H1 (cell line): ENCODE measurements around the gene DNAJB12. TPM values are rescaled to one million over a fixed set of nuclear protein-coding genes. Genes with fewer than 3 reads are reported as not detected.

Experiments
- CTCF ChIA-PET: fragments of 300-600 bp; sonication (Branson Sonifier 250); formaldehyde crosslinking; loops from one replicate; lab custom pipeline; 2021; ENCODE audit not compliant: partially characterized antibody; lab: Charles Lee
- POLR2A ChIA-PET: fragments of 300-600 bp; sonication (Branson Sonifier 250); formaldehyde crosslinking; loops from one replicate; lab custom pipeline; 2021; ENCODE audit warnings: inconsistent platforms; ENCODE audit not compliant: partially characterized antibody; lab: Charles Lee
- DNase-seq, 2 experiments: peaks; one replicate each; pipeline versions ENCODE4 v3.0.0 to v3.0.0-alpha.2; 2010 to 2022; ENCODE audit warnings: low spot score in 2 of 2, low read depth in 1 of 2, mixed read lengths in 1 of 2
- FAIRE-seq: peaks from 2 replicates; lab custom pipeline; 2011; peaks lifted over from hg19 to GRCh38; lab: Jason Lieb, UNC
- H2AFZ ChIP-seq: 2 replicates; pipeline ENCODE4 v1.8.1; 2012; ENCODE audit warnings: low read length, inconsistent platforms
- H2AK5ac ChIP-seq: 2 replicates; pipeline ENCODE4 v1.6.1; 2013; ENCODE audit warnings: low read depth, low read length
- H2BK120ac ChIP-seq: replicated peaks from 2 replicates; pipeline ENCODE3; 2013; ENCODE audit warnings: low read depth, low read length, inconsistent platforms
- H2BK12ac ChIP-seq: 2 replicates; pipeline ENCODE4 v1.6.1; 2013; ENCODE audit warnings: low read depth, low read length
- H2BK15ac ChIP-seq: 2 replicates; pipeline ENCODE4 v1.6.1; 2013; ENCODE audit warnings: low read length
- H2BK20ac ChIP-seq: 2 replicates; pipeline ENCODE4 v1.6.1; 2013; ENCODE audit warnings: low read length
- H2BK5ac ChIP-seq: 2 replicates; pipeline ENCODE4 v1.6.1; 2013; ENCODE audit warnings: low read depth, low read length
- H3K14ac ChIP-seq: 2 replicates; pipeline ENCODE4 v1.6.1; 2013; ENCODE audit warnings: inconsistent platforms; ENCODE audit not compliant: insufficient read length
- H3K18ac ChIP-seq: 2 replicates; pipeline ENCODE4 v1.6.1; 2013; ENCODE audit warnings: low read length; ENCODE audit errors: extremely low read depth
- H3K23ac ChIP-seq: 2 replicates; pipeline ENCODE4 v1.6.1; 2013; ENCODE audit warnings: inconsistent platforms; ENCODE audit not compliant: insufficient read length
- H3K23me2 ChIP-seq: 2 replicates; pipeline ENCODE4 v1.6.1; 2013; ENCODE audit warnings: low read depth, low read length
- H3K27ac ChIP-seq: 2 replicates; pipeline ENCODE4 v1.6.1; 2011; ENCODE audit warnings: low read depth, low read length, inconsistent platforms
- H3K27me3 ChIP-seq, 4 experiments: replicated peaks in 1 of 4; 1 replicate in 1 of 4; 2 replicates in 3 of 4; pipeline versions ENCODE4 v1.6.1 to v1.8.1; 2011 to 2013; ENCODE audit warnings: low read length in 3 of 4, mild to moderate bottlenecking in 3 of 4, inconsistent platforms in 2 of 4, mixed read lengths in 2 of 4, moderate library complexity in 1 of 4; ENCODE audit not compliant: control insufficient read depth in 3 of 4, insufficient read depth in 3 of 4; ENCODE audit errors: extremely low read depth in 1 of 4
- H3K36me3 ChIP-seq, 4 experiments: 2 replicates each; pipeline versions ENCODE4 v1.6.1 to v1.8.1; 2011 to 2013; ENCODE audit warnings: mild to moderate bottlenecking in 4 of 4, low read length in 3 of 4, moderate library complexity in 2 of 4, control low read depth in 1 of 4, inconsistent platforms in 1 of 4; ENCODE audit not compliant: insufficient read depth in 4 of 4, control insufficient read depth in 2 of 4
- H3K4ac ChIP-seq: replicated peaks from 2 replicates; pipeline ENCODE3; 2013; ENCODE audit warnings: low read length, low read depth, mixed read lengths, inconsistent platforms; ENCODE audit not compliant: insufficient read length
- H3K4me1 ChIP-seq, 4 experiments: replicated peaks in 1 of 4; 1 replicate in 1 of 4; 2 replicates in 3 of 4; pipeline versions ENCODE4 v1.6.1 to v1.8.1; 2011 to 2013; ENCODE audit warnings: low read length in 3 of 4, inconsistent platforms in 2 of 4, mixed read lengths in 1 of 4; ENCODE audit not compliant: insufficient read depth in 4 of 4, control insufficient read depth in 3 of 4
- H3K4me2 ChIP-seq, 2 experiments: 2 replicates each; pipeline versions ENCODE4 v1.6.1 to v1.8.1; 2011 to 2013; ENCODE audit warnings: low read depth in 2 of 2, low read length in 2 of 2, control low read depth in 1 of 2, inconsistent platforms in 1 of 2, mild to moderate bottlenecking in 1 of 2; ENCODE audit not compliant: insufficient read depth in 1 of 2
- H3K4me3 ChIP-seq, 4 experiments: fragments of 200-600, 300-600 bp in 1 of 4; sonication (generic), shearing (Covaris generic), sonication (Bioruptor Twin) in 1 of 4; 2 replicates each; pipeline versions ENCODE4 v1.5.1 to v1.8.1; 2011 to 2016; ENCODE audit warnings: low read length in 4 of 4, low read depth in 3 of 4, control low read depth in 2 of 4, inconsistent platforms in 2 of 4, mild to moderate bottlenecking in 2 of 4, mixed read lengths in 1 of 4, moderate library complexity in 1 of 4; ENCODE audit not compliant: insufficient read depth in 2 of 4; ENCODE audit errors: extremely low read depth in 1 of 4
- H3K56ac ChIP-seq: replicated peaks from 2 replicates; pipeline ENCODE3; 2013; ENCODE audit warnings: low read depth, mild to moderate bottlenecking, mixed read lengths, low read length, inconsistent platforms; ENCODE audit not compliant: insufficient read length
- H3K79me1 ChIP-seq: 2 replicates; pipeline ENCODE4 v1.6.1; 2013; ENCODE audit warnings: low read depth, low read length, control low read depth
- H3K79me2 ChIP-seq, 2 experiments: 2 replicates each; pipeline versions ENCODE4 v1.6.1 to v1.8.1; 2012 to 2013; ENCODE audit warnings: low read length in 2 of 2, mild to moderate bottlenecking in 2 of 2, inconsistent platforms in 1 of 2; ENCODE audit not compliant: insufficient read depth in 2 of 2, control insufficient read depth in 1 of 2
- H3K9ac ChIP-seq, 4 experiments: replicated peaks in 1 of 4; 1 replicate in 1 of 4; 2 replicates in 3 of 4; pipeline versions ENCODE4 v1.6.1 to v1.8.1; 2011 to 2013; ENCODE audit warnings: low read depth in 3 of 4, low read length in 3 of 4, control low read depth in 2 of 4, mild to moderate bottlenecking in 2 of 4, moderate library complexity in 2 of 4, inconsistent platforms in 1 of 4; ENCODE audit errors: extremely low read depth in 1 of 4
- H3K9me3 ChIP-seq, 2 experiments: 2 replicates each; pipeline versions ENCODE4 v1.6.1 to v1.8.1; 2012 to 2013; ENCODE audit warnings: mild to moderate bottlenecking in 2 of 2, moderate library complexity in 2 of 2, control low read depth in 1 of 2, inconsistent platforms in 1 of 2, low read depth in 1 of 2, low read length in 1 of 2, mixed read lengths in 1 of 2; ENCODE audit not compliant: insufficient read depth in 2 of 2
- H4K20me1 ChIP-seq, 2 experiments: replicated peaks in 1 of 2; 2 replicates each; pipeline versions ENCODE3 to v1.8.1; 2011 to 2013; ENCODE audit warnings: inconsistent platforms in 2 of 2, low read length in 2 of 2, mild to moderate bottlenecking in 1 of 2; ENCODE audit not compliant: insufficient read depth in 2 of 2, control insufficient read depth in 1 of 2
- H4K5ac ChIP-seq: 2 replicates; pipeline ENCODE4 v1.6.1; 2013; ENCODE audit warnings: low read length, low read depth, mixed read lengths, inconsistent platforms; ENCODE audit not compliant: insufficient read length
- H4K8ac ChIP-seq: 2 replicates; pipeline ENCODE4 v1.8.0; 2013; ENCODE audit warnings: mild to moderate bottlenecking, moderate library complexity, low read length, inconsistent platforms; ENCODE audit not compliant: insufficient read depth; ENCODE audit errors: extremely low read depth
- H4K91ac ChIP-seq: replicated peaks from 2 replicates; pipeline ENCODE3; 2013; ENCODE audit warnings: low read length, mixed read lengths, inconsistent platforms; ENCODE audit not compliant: insufficient read length
- EP300 ChIP-seq, 2 experiments: IDR thresholded peaks; 1 replicate in 1 of 2; 2 replicates in 1 of 2; pipeline ENCODE4 v1.6.1; 2011 to 2012; ENCODE audit warnings: low read depth in 2 of 2, low read length in 2 of 2, mild to moderate bottlenecking in 2 of 2, borderline replicate concordance in 1 of 2, inconsistent platforms in 1 of 2, moderate library complexity in 1 of 2
- KDM5A ChIP-seq: fragments of 200-600 bp; IDR thresholded peaks from 2 replicates; pipeline ENCODE4 v1.7.1; 2012; ENCODE audit warnings: mild to moderate bottlenecking, low read length, inconsistent platforms, mixed read lengths
- POLR2AphosphoS5 ChIP-seq: IDR thresholded peaks from 2 replicates; pipeline ENCODE4 v1.6.1; 2011; ENCODE audit warnings: low read depth, low read length
- RAD21 ChIP-seq, 2 experiments: IDR thresholded peaks in 1 of 2; conservative IDR thresholded peaks in 1 of 2; 2 replicates each; pipeline ENCODE4 v1.6.1; 2011; ENCODE audit warnings: low read depth in 2 of 2, low read length in 2 of 2, improper control_type of control experiment in 1 of 2, inconsistent platforms in 1 of 2, mild to moderate bottlenecking in 1 of 2, moderate library complexity in 1 of 2
- RFX5 ChIP-seq: IDR thresholded peaks from 2 replicates; pipeline ENCODE4 v1.6.1; 2011; ENCODE audit warnings: low read depth, low read length, improper control_type of control experiment, borderline replicate concordance
- WGBS, 2 experiments: shearing (Covaris generic) in 1 of 2; methylation state at CpG; one replicate each; pipeline versions ENCODE4 v1.1.6 to v1.1.7; 2013 to 2015; ENCODE audit warnings: low lambda C conversion rate in 2 of 2, mixed read lengths in 2 of 2, inconsistent platforms in 1 of 2, low coverage in 1 of 2, missing lambda C conversion rate in 1 of 2; ENCODE audit not compliant: insufficient replicate concordance in 2 of 2, insufficient coverage in 1 of 2, insufficient read length in 1 of 2; ENCODE audit errors: extremely low coverage in 1 of 2, missing lambda C conversion rate in 1 of 2; 5-methylcytosine and 5-hydroxymethylcytosine counted together
- polyA plus RNA-seq, 7 experiments: library from polyadenylated mRNA; depleted of rRNA in 3 of 7; stranded (reverse) in 5 of 7; unstranded in 2 of 7; fragments of >200 nt in 5 of 7; fragments of 200-250 nt in 2 of 7; gene quantifications; 1 replicate in 5 of 7; 2 replicates in 1 of 7; 4 replicates in 1 of 7; pipeline versions ENCODE4 v1.2.1 to v1.2.3, GENCODE V29; 2011 to 2013; ENCODE audit warnings: missing spikeins in 2 of 7, mixed read lengths in 2 of 7
- total RNA-seq: library from RNA; stranded (reverse); fragmentation: NEBNext Ultra II Directional; extraction: Animal tissue kit (Norgen Biotek cat#: 25700); gene quantifications from 2 replicates; pipeline ENCODE4 v1.2.1, GENCODE V29; 2021

DNAJB12 gene
- total and polyA plus RNA-seq, 2 of the 8 experiments (the other 6 are each of a cell fraction or from before 2014, with no cell fraction given), result 10.8 to 20.5 TPM

- ChIA-PET POLR2A (interaction anchor here (1.1 to 3.5 kb wide), 6 partner anchors 17 to 83 kb away, joined by 3 to 54 read pairs (median 8); partner anchors contain the start of genes ANAPC16, ASCC1 and DDIT4), CTCF (interaction anchor here (1.0 kb wide), 2 partner anchors 24 to 166 kb away, joined by 3 to 7 read pairs; no protein-coding TSS in a partner anchor)
- H4K91ac ChIP-seq, result peak overlapping the region; percentile 94
- peak overlapping the region; percentile 89 for H3K4ac ChIP-seq
- H3K4me2 ChIP-seq, result peak overlapping the region; percentile 60 to 84; a peak in 3 of 4 replicates
- peak overlapping the region; percentile 51 for H3K27ac ChIP-seq
- H4K8ac ChIP-seq, result peak overlapping the region; percentile 85
- WGBS, 2 experiments, result 87% methylated on average over 16 of the region's 16 CpGs; no CpG with 5 or more reads in 1 of the 2 experiments
- peak overlapping the region; percentile 81 for H3K18ac ChIP-seq
- no peaks in the 10 kb centered on the region for H3K79me2 ChIP-seq
- no peak overlapping the region for H3K4me3 ChIP-seq
- peak overlapping the region; percentile 95 for H2BK15ac ChIP-seq
- TF ChIP-seq EP300 (IDR thresholded peaks at IDR 0.05; ENCODE audit: borderline replicate concordance in 1 of 2, low read depth in 2 of 2, low read length in 2 of 2) (no peak), KDM5A (no peak), RAD21 (IDR thresholded peaks at IDR 0.05 in 1 of 2, conservative IDR thresholded peaks at IDR 0.05 in 1 of 2; ENCODE audit: low read depth in 2 of 2, low read length in 2 of 2) (no peak), RFX5 (no peak), POLR2AphosphoS5 (no peak)
- FAIRE-seq, result no peak
- H3K79me1 ChIP-seq, result no peaks in the 10 kb centered on the region
- no peak for DNase-seq
- no peaks in the 10 kb centered on the region for H4K20me1 ChIP-seq
- peaks cover 5% of the 10 kb centered on the region; the same call in 1 of the 2 replicates for H3K23me2 ChIP-seq
- no peak overlapping the region for H3K56ac ChIP-seq
- H3K9ac ChIP-seq, result peak overlapping the region in 2 of 4 experiments; percentile 32 to 34; a peak in 3 of 7 replicates
- peak overlapping the region; percentile 91 for H2AK5ac ChIP-seq
- peak overlapping the region; percentile 91 for H2BK20ac ChIP-seq
- no peak overlapping the region for H3K14ac ChIP-seq
- H4K5ac ChIP-seq, result peak overlapping the region; percentile 1
- H3K27me3 ChIP-seq, result no peaks in the 10 kb centered on the region; a peak in 1 of 7 replicates
- peak overlapping the region; percentile 92 for H2BK5ac ChIP-seq
- peak overlapping the region; percentile 93 for H2BK120ac ChIP-seq
- H2BK12ac ChIP-seq, result peak overlapping the region; percentile 80
- H2AFZ ChIP-seq, result peak overlapping the region; percentile 47; the same call in 1 of the 2 replicates
- no peak overlapping the region for H3K23ac ChIP-seq
- peaks cover 5 to 21% (median 12%) of the 10 kb centered on the region in 4 experiments for H3K4me1 ChIP-seq
- no peaks in the 10 kb centered on the region for H3K36me3 ChIP-seq
- H3K9me3 ChIP-seq, result no peaks in the 10 kb centered on the region; a peak in 1 of 4 replicates
Measured at GRCh38 chr10:72298592-72299519, 55.9 kb downstream of the DNAJB12 start.
